ENCODE results near the gene RPE.

RPE gene

DNA sequence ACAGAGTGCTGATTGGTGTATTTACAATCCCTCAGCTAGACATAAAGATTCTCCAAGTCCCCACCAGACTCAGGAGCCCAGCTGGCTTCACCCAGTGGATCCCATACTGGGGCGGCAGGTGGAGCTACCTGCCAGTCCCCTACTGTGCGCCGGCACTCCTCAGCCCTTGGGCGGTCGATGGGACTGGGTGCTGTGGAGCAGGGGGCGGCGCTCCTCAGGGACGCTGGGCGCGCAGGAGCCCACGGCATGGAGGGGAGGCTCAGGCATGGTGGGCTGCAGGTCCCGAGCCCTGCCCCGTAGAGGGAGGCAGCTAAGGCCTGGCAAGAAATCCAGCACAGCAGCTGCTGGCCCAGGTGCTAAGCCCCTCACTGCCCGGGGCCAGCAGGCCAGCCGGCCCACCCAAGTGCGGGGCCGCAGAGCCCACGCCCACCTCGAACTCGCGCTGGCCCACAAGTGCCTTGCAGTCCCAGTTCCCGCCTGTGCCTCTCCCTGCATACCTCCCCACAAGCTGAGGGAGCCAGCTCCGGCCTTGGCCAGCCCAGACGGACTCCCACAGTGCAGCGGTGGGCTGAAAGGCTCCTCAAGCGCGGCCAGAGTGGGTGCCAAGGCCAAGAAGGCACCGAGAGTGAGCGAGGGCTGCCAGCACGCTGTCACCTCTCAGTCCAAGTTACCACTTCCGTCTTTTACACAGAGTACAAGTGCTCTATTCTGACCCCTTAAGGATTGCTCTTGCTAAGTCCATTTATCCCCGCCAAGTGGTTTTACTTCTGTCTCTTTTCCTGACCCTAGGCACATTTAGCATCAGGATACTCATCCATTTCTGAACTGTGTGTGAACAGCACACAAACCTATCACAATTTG lies 1.7 kb upstream of the RPE start:
- DNase-seq (ENCODE audit: low spot score) = no peak

DNA sequence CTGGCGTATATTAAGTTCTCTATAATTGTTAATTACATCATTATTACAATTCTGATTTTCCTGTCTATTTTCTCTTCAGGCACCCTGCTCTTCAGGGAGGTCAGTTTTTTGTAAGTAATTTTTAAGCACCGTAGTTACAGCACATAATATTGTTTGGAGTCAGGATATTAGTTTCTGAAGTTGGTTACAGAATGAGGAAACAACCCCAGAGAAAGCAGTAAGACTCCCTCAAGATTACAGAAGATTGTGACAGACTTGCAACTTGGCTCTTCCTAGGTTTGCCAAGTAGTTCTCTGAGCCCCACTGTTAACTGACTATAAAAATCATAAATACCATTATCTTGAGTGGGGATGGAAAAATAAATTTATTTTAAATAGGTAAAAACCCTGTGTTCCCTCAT lies 921 bp downstream of the RPE start:
- DNase-seq (ENCODE audit: low spot score) = no peak

DNA sequence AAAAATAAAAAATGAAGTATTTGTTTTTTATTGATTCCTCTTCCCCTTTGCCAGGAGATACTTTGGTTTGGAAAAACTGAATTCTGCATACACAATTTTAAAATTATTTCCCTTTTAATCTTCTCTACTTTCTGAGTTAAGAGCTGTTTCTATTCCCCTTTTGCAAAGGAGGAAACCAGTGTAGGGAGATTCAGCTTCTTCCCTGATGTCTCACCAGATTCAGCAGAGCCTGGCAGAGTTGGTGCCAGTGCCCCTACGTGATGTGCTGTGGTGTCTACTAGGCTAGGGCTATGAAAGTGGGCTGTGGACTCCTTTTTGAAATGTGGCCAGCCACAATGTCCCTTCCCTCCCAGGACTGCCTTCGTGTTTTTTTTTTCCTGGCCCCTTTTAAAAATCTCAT lies 2.4 kb downstream of the RPE start:
- no peak for DNase-seq (ENCODE audit: low spot score)

GRCh38 chr2:210007895-210008294 lies 5.5 kb downstream of the RPE start:
- DNase-seq (ENCODE audit: low spot score) = no peak

DNA sequence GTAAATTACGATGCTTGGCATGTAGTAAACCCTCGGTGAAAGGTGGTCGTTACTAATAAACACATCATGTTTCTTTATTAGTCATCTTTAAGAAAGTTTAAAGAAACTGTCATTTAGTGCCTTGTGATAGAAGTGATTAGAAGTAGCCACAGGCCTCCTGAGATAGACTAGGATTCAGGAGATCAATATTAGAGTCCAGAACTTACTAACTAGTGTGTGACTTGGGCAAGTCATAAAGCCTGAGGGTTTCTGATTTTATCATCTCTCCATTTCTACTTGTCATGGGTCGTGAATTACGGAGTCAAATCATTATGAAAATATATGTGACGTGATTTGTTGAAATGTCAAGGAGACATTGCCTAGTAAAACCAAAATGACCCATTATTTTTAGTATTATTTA lies 6.7 kb downstream of the RPE start:
- DNase-seq (ENCODE audit: low spot score) = no peak

DNA sequence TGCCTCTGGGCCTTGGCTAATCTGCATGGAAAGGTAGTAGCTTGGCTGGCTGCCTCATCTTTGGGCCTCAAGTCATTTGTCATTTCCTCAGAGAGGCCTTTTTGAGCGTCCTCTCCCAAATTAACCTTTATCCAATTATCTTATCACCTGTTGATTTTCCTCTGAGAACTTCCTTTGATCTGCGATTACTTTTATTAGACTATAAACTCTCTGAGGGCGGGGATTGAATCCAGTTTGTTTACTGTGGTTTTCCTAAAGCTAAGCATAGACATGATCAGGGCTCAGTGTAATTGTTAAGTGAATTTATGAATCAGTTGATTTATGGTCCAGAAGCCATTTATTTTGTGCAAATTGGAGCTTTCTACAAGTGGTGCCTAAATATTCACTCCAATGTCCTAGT lies 7.5 kb downstream of the RPE start:
- DNase-seq (ENCODE audit: low spot score) = no peak

- DNase-seq (ENCODE audit: low spot score) = no peak
Measured at GRCh38 chr2:210020138-210020537, 17.7 kb downstream of the RPE start.

DNA sequence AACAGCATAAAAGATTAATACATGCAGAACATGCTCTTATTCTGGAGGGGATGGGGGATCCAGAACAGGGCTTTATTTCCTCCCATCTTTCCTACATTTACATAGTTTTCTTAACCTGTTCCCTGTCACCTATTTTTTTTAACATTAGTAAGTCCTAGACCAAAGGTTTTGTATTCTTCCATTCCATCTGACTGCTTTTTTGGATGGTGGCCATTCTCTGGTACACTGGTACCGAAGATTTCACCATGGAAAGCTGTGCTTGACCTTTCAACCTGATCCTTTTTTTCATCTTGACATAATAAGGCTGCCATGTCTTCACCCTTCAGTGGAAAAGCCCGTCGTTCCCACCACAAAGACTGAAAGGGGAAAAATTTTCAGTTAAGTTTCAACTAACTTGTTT lies 20.4 kb downstream of the RPE start:
- no peak for DNase-seq (ENCODE audit: low spot score)

DNA sequence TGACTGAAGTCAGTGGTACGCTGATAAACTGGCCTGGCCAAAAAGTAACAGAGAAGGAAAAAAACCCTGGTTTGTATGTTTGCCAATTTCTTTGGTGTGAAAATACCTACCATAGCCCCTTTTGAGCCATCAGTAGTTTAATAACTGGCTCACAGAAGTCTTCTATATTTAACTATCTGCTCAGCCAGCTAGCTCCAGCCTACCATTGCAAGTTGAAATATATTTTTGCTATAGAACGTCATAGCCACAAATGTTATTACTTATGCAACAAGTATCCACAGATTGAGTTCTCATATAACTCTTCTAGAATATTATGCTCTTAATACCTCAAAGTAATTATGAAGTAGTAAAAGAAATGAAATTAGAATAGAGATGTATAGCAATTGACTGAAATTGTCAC lies 25.2 kb downstream of the RPE start:
- DNase-seq (ENCODE audit: low spot score) = no peak

DNA sequence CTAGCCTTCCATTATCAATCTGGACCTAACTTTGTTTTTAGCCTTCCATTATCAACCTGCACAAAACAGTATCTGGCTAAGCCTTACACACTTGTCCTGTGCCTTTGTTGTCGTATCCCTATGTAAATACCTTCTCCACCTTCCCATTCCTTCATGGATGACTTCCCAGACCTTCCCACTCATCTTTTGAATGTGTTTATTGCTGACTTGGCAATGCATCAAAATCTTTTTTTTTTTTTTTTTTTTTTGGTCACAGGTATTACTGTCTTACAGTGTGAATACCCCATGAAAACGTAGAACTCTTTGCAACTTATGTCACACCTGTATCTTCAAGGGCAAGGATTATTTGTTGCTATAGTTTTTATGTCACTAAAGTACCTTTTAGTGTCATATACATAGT lies 25.7 kb downstream of the RPE start:
- no peak for DNase-seq (ENCODE audit: low spot score)

DNA sequence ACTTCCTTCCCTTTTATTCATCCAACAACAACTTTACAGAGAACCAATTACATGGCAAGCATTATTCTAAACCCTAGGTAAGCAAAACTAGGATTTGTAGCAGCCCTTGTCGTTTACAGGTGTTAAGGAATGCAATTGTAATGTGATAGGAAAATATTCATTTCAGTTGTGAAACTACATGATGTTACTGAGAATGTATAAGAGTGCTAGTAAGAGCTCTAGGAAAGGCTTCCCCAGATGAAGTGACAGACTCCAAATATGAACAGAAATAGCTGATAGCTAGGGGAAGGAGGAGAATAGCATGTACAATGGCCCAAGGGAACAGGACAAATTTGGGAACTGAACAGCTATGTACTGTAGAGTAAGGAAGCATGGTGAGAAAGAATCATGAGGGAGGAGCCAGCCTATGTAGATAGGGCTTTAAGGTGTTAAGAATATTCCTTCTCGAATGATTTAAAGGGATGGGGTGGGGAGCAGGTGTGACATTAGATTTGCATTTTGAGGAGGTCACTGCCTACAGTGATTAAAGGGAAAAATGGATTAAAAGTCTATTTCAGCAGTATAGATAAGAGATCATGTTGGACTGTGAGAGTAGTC lies 31.7 kb downstream of the RPE start:
- DNase-seq (ENCODE audit: low spot score) = no peak

- no peak for DNase-seq (ENCODE audit: low spot score)
Measured at GRCh38 chr2:210035679-210036078, 33.2 kb downstream of the RPE start.

DNA sequence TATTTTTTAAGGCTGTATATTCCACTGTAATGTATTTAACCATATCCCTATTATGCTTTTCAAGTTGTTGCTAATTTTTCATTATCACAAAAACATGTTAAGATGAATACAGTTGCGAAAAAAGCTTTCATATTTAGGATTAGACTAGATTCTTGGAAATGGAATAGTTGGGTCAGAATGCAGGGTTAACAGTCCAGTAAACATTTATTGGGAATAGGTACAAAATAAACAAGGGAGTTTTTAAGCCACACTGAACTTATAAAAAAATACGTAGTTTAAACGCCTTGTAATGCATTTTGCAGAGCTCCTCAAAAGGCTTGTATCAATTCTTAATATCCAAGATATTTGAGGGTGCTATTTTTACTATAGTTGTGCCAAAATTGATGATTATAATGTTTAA lies 35.6 kb downstream of the RPE start:
- DNase-seq (ENCODE audit: low spot score) = no peak

- DNase-seq (ENCODE audit: low spot score) = no peak
Measured at GRCh38 chr2:210046851-210047500, 44.5 kb downstream of the RPE start.

DNA sequence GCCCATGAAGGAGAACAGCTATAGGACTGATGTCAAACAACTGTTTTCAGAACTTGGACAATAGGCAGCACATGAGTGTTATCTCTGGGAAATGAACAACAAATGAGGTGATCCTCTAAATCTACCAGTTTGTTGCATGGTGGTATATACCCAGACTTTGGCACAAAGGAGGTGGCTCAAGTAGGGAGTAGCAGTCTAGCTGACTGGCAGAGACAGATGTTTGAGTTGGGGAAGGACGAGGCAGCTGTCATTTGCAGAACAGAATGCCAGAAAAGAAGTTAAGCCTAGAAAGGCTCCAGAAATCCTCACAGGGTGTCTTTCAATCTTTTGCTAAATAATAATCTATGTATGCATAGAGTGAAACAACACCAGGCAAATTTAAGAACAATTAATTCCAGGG lies 47.4 kb downstream of the RPE start:
- no peak for DNase-seq (ENCODE audit: low spot score)

- no peak for DNase-seq (ENCODE audit: low spot score)
Measured at GRCh38 chr2:210050885-210051284, 48.4 kb downstream of the RPE start.

DNA sequence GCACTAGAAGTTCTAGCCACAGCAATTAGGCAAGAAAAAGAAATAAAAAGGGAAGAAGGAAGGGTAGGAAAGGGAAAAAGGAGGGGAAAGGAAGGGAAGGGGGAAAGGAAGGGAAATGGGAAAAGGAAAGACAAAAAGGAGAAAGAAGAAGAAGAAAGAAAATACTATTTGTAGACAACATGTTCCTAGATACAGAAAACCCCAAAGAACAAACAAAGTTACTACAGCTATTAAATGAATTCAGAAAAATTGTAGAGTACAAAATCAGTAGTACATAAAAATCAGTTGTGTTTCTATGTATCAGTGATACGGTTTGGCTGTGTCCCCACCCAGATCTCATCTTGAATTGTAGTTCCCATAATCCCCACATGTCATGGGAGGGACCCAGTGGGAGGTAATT lies 52.3 kb downstream of the RPE start:
- DNase-seq (ENCODE audit: low spot score) = no peak

GRCh38 chr2:210055825-210056224 lies 53.4 kb downstream of the RPE start:
- DNase-seq (ENCODE audit: low spot score) = no peak

DNA sequence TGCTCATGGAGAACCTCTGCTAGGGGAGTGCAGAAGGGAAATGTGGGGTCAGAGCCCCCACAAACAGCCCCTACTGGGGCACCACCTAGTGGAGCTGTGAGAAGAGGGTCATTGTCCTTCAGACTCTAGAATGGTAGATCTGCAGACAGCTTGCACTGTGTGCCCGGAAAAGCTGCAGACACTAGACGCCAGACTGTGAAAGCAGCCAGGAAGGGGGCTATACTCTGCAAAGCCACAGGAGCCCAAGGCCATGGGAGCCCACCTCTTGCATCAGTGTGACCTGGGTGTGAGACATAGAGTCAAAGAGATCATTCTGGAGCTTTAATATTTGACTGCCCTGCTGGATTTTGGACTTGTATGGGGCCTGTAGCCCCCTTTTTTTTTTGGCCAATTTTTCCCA lies 60.9 kb downstream of the RPE start:
- DNase-seq (ENCODE audit: low spot score) = no peak

All from iPS-NIHi11 (cell line).